Right lobe of liver (tissue), 4 donors: Measurements from ENCODE around the gene LRRC46.

Experiments
- CTCF ChIP-seq, 4 donors: fragments of 200-600 bp in 3 of 4; fragments of 450-650 bp in 1 of 4; IDR thresholded peaks; one replicate each; pipeline versions ENCODE4 v1.5.1 to v1.8.0; 2016 to 2022; ENCODE audit warnings: antibody characterized with exemption in 4 of 4, mild to moderate bottlenecking in 2 of 4
- POLR2A ChIP-seq: fragments of 450-650 bp; IDR thresholded peaks from one replicate; pipeline ENCODE4 v1.6.1; 2017; ENCODE audit warnings: antibody characterized with exemption, mild to moderate bottlenecking
- donor health status: DM: no; HTN: no; CAD: no.
- donor health status: DM: no; HTN: no; CAD: no.
- donor health status: DM: no; HTN: yes; CAD: no.

GRCh38 chr17:47803751-47804150, 27.7 kb upstream of the LRRC46 start:
- no peak for TF ChIP-seq CTCF (IDR thresholded peaks at IDR 0.05)
- TF ChIP-seq POLR2A = no peak
